Measurements from ENCODE around the gene KRTAP20-4.

Gene KRTAP20-4

GRCh38 chr21:30646904-30647414, 26.5 kb downstream of the KRTAP20-4 start:
- in situ Hi-C loops (cut with MboI; ENCODE audit: low sequenced_read_pairs), result no loop called here

DNA sequence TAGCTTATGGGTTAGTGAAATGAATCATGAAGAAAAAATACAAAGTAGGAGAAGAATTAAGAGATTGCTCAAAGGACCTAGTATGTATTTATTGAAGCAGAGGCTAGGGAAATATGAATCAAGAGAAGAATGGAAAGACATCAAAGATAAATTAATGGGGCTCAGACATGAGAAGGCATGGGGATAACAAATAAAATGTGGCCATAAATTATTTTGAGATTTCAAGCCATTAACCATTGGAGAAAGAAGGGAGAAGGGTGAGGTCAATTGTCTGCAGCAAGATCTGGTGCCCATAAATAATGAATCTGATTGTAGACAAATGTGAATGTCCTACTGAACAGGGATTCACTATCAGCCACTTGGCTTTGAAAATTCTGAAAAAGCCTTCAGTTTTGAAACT, 32.5 kb downstream of the KRTAP20-4 start:
- in situ Hi-C loops (cut with MboI; ENCODE audit: low sequenced_read_pairs), result no loop called here

- in situ Hi-C loops (cut with MboI; ENCODE audit: low sequenced_read_pairs), result no loop called here
Observed at GRCh38 chr21:30668776-30669175, 48.3 kb downstream of the KRTAP20-4 start.
